NCI-H187 (cell line): ENCODE results near the gene KPNA4.
A peak's percentile ranks its signal among the peaks of the same experiment; 100 is the strongest.
"Not testable (repeated sequence)": the region's sequence is repeated elsewhere in the genome, so short reads cannot be mapped to it uniquely, and the experiment has no call there.

Experiments
- DNase-seq, 2 experiments: peaks; one replicate each; lab custom pipeline; 2025; lab: John Stamatoyannopoulos, UW

Gene KPNA4

DNA sequence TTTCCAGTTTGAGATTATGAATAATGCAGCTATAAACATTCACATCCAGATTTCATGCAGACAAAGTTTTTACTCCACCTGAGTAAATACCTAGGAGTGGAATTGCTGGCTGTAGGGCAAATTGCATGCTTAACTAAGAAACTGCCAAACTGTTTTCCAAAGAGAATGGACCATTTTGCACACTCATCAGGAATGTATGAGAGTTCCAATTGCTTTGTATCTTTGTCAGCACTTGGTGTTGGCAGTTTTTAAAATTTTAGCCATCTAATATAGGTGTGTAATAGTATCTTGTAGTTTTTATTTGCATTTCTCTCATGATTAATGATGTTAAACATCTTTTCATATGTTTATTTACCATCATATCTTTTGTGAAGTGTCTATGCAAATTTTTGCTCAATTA, 75.2 kb downstream of the KPNA4 start:
- no peak for DNase-seq

DNA sequence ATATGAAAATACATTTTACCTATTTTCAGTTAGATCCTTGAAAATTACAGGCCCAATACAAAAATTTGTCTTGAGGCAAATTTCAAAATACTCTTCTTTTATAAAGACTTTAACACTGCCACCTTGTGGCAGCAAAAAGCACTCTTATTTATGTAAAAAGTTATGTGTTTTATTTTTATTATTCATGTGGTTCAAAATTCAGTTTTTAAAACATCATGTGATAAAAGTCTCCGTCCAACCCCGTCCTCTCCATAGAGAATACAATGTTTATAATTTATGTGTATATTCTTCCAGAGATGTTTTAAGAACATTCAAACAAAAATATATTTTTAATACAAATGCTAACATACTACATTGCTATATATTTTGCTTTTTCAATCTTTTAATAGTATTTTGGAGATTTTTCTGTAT, 78.9 kb downstream of the KPNA4 start:
- DNase-seq = peak in 1 of 2 experiments; percentile 4

DNA sequence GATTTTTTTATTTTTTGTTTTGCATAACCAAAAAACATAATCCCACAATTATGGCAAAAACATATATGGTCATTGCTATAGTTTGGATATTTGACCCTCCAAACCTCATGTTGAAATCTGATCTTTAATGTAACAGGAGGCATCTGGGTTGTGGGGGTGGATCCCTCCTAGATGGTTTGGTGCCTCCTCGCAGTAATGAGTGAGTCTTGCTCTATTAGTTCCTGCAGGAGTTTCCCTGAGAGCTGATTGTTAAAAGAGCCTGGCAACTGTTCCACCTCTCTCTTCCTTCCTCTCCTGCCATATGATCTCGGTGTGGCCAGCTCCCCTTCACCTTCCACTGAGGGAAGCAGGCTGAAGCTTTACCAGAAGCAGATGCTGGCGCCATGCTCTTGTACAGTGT, 82.6 kb downstream of the KPNA4 start:
- no peak for DNase-seq

DNA sequence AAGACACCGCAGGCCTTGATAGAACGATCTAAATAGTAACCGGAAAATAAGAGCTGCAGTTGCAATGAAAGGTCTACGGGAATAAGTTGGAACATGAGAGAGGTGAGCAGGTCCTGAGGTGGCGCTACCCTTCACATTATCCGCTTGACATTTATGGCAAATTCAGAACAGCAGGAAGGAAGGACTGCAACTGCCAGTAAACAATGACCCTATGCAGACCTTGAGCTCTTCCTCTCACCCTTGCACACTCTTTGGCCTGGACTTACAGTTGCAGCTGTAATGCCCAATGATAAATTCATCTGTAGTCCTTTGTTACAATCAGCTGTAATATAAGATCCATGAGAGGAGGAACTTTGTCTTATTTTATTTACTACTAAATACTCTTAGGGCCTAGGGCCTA, 83.5 kb downstream of the KPNA4 start:
- no peak for DNase-seq

DNA sequence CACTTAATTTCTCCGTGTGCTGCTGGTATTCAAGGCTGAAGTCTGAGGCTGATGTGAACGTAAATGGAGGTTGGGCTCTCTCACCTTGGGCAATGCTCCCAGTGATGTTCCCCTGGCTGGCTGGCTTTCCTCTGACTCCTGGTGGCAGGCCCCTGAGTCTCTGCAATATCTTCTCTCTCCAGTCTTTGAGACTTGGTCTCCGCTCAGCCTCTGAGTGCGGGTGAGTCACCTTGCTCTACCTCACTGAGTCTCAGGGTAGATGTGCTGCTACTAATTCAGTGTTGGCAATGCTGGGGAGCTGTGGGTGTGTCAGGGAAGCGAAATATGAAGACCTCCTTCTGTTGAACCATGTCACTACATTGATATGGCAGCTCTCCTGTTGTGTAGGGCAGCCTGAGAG, 84.4 kb downstream of the KPNA4 start:
- no peak for DNase-seq

DNA sequence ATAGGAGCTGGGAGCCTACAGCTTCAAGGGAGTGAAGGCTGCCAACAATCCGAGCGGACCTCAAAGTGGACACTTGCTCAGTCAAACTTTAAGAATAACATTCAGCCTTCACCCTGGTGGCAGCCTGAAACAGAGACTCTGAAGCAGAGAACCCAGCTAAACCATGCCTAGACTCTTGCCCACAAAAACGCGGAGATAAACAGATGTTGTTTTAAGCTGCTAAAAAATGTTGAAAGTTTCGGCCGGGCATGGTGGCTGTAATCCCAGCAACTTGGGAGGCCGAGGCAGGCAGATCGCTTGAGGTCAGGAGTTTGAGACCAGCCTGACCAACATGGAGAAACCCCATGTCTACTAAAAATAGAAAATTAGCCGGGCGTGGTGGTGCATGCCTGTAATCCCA, 86.0 kb downstream of the KPNA4 start:
- DNase-seq = no peak

DNA sequence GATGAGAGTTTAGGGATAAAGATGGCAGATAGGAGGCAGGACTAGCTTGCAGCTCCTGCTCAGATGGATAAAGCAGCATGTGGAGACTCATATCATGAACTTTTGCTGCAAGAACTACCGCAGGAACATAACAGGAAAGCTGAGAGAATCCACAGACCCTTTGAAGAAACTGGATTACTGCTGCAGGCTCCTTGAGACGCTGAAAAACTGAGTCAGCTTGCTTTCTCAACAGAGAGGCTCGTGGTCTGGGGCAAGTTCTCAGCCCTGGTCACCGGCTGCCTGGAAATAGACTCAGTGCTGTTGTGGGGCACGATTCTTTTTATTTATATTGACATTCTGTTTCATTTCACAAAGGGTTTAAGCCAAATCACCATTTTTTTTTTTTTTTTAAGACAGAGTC, 87.0 kb downstream of the KPNA4 start:
- DNase-seq = no peak

DNA sequence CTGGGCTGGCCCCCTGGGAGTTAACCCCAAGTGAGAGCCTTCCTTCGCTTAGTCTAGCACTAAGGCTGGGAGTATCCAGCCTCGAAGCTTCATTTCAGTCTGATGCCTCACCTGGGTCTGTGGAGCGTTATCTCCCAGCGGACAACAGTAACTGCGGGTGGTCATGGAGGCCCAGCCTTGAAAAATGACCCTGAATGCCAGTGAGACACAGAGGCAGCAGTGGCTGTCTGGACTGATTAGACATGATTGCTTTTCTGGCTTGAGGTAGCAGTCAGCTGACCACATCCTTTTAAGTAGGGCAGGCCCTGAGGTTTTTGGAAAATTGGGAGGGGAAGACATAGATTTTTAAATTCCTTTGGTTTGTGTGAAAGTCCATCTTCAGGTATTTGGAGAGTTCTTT, 87.6 kb downstream of the KPNA4 start:
- no peak for DNase-seq

DNA sequence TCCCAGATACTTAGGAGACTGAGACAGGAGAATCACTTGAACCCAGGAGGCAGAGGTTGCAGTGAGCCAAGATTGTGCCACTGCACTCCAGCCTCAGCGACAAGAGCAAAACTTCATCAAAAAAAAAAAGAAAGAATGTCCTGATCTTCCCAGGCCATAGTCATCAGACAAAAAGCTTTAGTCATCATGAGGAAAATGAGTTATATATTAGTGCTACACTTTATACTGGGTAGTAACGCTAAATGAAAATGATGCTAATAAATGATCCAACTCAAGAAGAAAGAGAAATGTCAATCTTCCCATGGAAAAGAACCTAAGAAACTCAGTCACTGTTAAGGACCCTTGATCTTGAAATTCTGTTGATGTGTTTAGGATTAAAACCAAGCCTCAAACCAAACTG, 89.5 kb downstream of the KPNA4 start:
- no peak for DNase-seq

DNA sequence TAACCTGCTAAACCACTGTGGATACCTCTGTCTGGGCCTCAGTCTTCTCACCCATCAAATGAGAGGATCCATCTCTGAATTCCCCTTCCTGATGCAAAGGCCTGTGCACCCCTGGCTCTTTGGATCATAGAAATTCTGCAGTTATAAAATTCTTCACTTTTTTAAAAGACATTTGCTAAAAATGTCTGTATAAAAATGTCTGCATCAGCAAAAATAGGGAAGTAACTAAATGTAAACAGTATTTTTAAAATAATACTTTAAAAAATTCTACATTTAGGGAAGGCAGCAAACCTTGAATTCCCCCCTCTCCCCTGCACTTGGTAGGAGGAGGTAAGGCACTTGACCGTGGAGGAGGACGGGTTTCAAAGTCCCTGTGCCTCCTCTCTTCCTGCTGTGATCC, 90.2 kb downstream of the KPNA4 start:
- DNase-seq = no peak

DNA sequence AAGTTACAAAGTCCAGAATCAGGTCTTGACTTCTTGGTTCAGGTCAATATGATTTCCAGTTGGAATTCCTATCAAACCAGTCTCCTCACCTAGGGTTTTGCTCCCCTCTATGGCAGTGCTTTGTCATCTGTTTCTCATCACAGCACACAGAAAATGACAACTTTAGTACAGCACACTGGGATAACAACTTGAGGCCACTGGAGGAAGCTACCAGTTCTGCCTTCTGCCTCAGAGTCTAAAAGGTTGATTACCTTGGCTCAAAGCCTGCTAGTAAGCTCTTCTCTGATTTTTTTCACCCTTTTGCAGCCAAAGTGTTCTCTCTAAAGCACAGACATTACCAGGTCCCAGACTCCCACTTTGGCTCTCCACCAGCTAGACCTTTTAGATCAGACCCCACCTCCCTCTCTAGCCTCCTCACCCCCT, 90.9 kb downstream of the KPNA4 start:
- DNase-seq = no peak

DNA sequence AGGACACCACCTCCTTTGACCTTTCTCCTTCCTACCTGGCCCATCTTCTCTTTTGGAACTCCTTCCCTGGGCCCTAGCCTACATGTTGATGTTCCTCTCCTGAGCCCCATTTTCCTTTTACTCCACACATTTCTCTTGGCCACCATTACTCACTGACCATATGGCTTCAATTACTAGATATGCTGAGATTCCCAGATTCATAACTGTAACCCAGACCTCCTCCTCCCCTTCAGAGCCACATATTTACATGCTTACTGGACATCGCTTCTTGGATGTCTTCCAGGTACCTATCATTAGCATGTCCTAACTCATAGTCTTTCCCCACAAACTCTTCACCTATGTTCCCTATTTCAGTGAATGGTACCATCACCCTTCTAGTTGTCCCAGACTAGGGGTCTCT, 91.4 kb downstream of the KPNA4 start:
- DNase-seq = no peak

DNA sequence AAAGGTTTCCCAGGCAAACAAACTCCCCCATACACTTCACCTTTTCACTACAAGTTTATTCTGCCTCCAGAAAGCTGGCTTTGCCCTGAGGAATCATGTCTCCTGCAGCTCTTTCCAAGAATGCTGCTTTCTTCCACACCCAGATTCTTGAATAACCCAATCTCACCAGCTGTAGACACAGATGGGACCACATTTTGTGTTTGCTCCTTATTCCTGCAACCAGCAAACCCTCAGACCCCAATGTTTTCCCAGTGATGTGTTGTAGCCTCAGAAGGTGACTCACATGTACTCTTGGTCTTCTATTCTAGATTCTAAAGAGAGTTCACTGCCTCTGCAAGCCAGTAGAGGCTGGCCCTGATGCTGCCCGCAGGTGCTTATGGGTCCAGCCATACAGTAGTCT, 92.2 kb downstream of the KPNA4 start:
- no peak for DNase-seq

DNA sequence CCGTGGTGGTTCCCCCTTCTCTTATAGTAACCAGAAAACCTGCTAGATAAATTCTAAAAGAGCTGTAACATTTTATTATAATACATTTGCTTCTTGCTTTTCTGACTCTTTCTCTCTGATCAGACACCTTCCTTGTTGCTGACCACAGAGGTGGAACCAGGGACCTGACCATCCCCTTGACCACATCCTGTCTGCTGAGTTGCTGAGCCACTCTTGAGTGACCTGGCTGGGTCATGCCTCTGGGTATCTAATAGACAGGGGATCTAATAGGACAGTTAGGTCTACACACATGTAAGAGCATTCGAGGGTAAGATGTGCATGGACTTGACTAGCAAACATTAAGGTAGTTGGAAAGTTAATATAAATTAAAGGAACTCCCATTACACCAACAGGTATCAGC, 93.0 kb downstream of the KPNA4 start:
- DNase-seq = no peak

DNA sequence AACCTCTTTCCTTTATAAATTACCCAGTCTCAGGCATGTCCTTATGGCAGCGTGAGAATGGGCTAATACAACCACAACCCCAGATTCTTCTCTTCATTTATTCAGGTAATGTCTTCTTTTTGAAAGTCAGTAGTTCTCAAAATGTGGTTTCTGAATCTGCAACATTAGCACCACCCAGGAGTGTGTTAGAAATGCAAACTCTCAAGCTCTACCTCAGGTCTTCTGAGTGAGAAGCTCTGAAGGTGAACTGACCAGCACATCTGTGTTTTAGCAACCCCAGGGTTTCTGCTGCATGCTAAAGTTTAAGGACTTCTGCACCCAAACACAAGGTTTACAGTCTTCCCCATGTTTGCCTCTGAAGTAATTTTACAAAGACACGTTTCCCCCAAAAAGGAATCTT, 93.5 kb downstream of the KPNA4 start:
- no peak for DNase-seq

DNA sequence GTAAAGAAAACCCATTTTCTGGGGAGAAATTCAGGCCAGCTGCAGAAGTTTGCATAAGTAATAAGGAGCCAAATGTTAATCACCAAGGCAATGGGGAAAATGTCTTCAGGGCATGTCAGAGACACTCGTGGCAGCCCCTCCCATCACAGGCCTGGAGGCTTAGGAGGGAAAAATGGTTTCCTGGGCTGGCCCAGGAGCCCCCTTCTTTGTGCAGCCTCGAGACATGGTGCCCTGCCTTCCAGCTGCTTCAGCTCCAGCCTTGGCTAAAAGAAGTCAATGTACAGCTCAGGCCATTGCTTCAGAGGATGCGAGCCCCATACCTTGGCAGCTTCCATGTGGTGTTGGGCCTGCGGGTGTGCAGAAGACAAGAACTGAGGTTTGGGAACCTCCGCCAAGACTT, 95.2 kb downstream of the KPNA4 start:
- no peak for DNase-seq

DNA sequence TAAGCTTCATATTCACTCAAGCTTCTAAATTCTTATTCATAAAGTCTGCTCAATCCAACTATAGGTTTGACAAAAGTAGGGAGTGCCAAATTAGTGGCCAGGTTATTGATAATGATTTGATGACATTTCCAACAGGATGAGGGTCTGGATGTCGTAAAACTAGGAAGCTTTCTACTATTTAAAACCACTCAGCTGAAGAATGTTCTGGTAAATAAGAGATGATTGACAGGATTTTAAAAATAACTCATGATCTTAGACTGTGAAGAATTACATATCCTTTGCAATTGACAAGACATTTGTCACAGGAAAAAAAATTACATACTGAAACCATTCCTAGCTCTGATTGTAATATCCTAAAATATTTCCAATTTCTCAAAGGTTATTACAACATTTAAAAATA, 100.4 kb downstream of the KPNA4 start:
- no peak for DNase-seq

DNA sequence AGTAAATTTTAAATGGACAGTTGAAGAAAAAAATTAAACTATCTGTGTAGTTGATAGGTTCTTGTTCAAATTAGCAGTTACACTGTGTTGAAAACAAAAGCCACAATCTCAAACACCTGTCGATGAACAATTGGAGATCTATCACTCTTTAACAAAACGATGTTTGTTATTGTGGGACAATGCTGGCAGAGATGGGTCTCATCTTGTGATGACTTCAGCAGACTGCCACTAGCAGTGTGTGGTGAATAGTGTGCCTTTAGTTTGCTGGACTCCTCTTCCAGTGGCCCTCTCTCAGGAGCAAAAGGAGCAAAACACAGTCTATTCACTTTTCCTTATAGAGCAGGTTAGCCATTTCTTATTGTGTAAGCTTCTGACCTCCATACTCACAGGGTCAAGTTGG, 101.0 kb downstream of the KPNA4 start:
- DNase-seq = no peak

DNA sequence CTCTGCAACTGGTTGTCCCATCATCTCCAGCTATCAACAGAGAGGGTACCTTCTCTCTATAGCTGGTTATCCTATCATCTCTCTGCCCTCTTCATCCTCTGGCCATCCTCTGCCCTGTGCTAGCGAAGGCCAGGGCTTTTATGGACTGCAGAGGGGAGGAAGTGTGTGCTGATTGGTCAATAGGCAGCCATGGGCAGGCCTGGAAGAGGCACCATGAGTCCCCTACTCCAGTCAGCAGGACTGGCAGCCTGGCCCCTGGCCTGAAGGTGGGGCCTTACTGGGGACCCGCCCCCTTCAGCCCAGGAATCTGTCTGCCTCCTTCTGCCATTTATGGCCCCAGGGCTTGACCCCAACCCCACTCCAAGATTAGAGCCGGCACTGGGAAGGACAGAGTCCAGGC, 105.3 kb downstream of the KPNA4 start:
- DNase-seq = no peak

DNA sequence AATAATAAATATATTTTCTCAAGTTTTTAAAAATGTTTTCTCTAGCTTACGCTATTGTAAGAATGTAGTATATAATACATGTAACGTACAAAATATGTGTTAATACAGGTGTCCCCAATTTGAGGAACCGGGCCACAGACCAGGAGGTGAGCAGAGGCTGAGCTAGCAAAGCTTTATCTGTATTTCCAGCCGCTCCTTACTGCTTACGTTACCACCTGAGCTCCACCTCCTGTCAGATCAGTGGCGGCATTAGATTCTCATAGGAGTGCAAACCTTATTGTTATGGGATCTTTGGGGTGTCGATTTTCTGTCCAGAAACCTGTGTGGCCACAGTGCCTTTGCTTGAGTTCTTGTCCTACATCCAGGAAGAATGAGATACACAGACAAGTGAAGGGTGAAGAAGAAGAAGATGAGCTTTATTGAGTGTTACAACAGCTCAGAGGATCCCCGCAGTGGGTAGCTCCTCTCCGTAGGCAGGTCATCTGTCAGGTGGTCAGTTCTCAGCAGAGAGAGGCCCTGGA, 105.9 kb downstream of the KPNA4 start:
- DNase-seq = no peak

DNA sequence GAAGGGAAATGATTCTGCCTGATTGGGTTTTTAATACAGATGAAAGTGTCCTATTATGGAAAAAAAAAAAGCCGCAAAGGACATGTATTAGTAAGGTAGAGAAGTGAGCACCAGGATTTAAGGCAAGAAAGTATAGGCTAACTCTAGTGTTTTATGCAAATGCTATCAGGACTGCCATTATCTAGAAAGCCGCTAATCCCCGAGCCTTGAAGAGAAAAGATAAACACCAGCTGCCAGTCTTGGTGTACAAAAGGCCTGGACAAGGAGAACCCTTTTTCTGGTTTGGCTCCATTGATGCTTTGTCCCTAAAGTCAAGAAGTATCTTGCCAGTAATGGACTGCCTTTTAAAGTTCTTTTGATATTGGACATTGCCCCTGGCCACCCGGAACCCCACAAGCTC, 107.2 kb downstream of the KPNA4 start:
- no peak for DNase-seq

DNA sequence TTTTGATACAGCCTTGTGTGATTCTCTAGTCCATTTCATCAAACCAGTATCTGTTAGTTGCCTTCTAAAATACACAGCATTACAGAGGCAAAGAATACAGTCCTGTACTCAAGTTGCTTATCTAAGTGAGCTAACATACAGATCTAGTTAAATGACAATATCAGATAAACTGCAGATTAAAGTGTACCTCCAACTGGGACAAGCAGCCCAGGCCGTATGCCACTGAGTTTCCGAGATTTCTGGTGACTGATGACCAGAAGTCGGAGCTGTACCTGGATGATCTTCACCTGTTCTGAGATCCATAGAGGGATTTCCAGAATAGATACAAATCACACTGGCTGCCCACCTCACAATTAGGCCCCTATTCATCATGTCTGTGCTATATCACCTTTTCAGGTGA, 109.5 kb downstream of the KPNA4 start:
- DNase-seq = no peak

DNA sequence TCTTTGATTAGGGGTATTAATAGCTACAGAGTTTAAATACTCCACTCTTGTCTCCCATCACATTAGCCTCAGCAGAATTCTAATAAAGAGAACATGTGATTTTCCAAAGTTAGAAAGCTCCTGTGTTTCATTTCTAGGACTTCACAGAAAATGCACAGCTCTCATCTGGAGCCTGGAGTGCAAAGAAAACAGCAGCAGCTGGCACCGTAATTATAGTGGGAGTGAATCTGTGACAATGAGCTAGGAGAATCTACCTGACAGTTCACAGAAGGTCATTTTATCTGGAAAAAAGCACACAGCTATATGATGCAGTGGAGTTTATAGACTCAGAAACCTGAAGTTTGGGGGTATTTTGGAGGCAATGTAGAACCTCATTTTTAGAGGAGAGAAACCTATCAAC, 110.4 kb downstream of the KPNA4 start:
- no peak for DNase-seq

DNA sequence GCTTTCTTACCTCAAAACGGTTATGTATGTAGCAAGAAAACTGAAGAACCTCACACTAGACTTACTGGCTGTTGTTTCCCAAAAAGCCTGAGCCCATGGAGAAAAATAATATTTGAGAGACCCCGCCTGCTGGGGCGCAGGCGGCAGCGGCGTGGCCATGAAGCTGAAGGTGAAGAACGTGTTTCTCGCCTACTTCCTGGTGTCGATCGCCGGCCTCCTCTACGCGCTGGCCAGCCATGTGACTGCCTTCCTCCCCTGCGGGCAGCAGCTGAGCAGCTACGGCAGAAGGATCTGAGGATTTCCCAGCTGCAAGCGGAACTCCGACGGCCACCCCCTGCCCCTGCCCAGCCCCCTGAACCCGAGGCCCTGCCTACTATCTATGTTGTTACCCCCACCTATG, 113.1 kb downstream of the KPNA4 start:
- not testable (repeated sequence) for DNase-seq

DNA sequence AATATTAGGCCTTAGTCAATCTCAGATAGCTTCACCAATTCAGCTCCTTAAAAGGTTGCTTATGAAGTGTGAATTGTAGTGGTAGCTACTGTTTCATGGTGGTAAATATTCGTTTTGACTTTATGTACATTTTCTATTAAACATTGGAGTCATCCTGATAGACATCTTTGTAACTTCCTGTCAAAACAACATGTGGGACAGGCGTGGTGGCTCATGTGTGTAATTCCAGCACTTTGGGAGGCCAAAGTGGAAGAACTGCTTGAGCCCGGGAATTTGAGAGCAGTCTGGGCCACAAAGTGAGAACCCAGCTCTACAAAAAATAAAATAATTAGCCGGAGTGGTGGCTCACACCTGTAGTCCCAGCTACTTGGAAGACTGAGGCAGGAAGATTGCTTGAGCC, 113.8 kb downstream of the KPNA4 start:
- no peak for DNase-seq
